ENCODE results near the gene HTR1A. TPM values are rescaled to one million over a fixed set of nuclear protein-coding genes. Genes with fewer than 3 reads are reported as not detected.

The HTR1A gene
- total RNA-seq, 4 donors from 2014 or later, result 0.38 to 1.8 (median 1.1) TPM; not detected in 1

GRCh38 chr5:63959177-63959982, 2.9 kb downstream of the HTR1A start:
- H3K36me3 ChIP-seq, result no peaks in the 10 kb centered on the region
- WGBS, 2 donors, result 3 to 4% methylated on average over 33 to 36 of the region's 44 CpGs
- no peak for DNase-seq
- intact Hi-C loops (cut with DNase I), result no loop called here
- H3K27ac ChIP-seq, result no peak overlapping the region
- no peaks in the 10 kb centered on the region for H3K9me3 ChIP-seq
- no peaks in the 10 kb centered on the region for H3K4me1 ChIP-seq
- no peaks in the 10 kb centered on the region for H3K27me3 ChIP-seq
- TF ChIP-seq CTCF (IDR thresholded peaks at IDR 0.05) (no peak), POLR2A (IDR thresholded peaks at IDR 0.05) (no peak)
- H3K4me3 ChIP-seq (replicated peaks in 1 of 3), result no peak overlapping the region

- no peak overlapping the region for H3K27ac ChIP-seq
- H3K4me3 ChIP-seq (replicated peaks in 1 of 3), result no peak overlapping the region
- no peaks in the 10 kb centered on the region for H3K36me3 ChIP-seq
- no peaks in the 10 kb centered on the region for H3K9me3 ChIP-seq
- no peak for DNase-seq
- TF ChIP-seq POLR2A (IDR thresholded peaks at IDR 0.05), result no peak
- TF ChIP-seq CTCF (IDR thresholded peaks at IDR 0.05), result no peak
- intact Hi-C loops (cut with DNase I), result no loop called here
- H3K4me1 ChIP-seq, result no peaks in the 10 kb centered on the region
- H3K27me3 ChIP-seq, result no peaks in the 10 kb centered on the region
- WGBS, 2 donors, result 5 to 17% methylated on average over 3 of the region's 3 CpGs
These were observed 3.6 kb downstream of the HTR1A start for GRCh38 chr5:63958654-63959053.

GRCh38 chr5:63957617-63958016, 4.6 kb downstream of the HTR1A start:
- no peaks in the 10 kb centered on the region for H3K36me3 ChIP-seq
- 78 to 79% methylated on average over 2 of the region's 2 CpGs for WGBS, 2 donors
- H3K27ac ChIP-seq, result no peak overlapping the region
- no peak for DNase-seq
- no peaks in the 10 kb centered on the region for H3K4me1 ChIP-seq
- no peak overlapping the region for H3K4me3 ChIP-seq (replicated peaks in 1 of 3)
- H3K9me3 ChIP-seq, result no peaks in the 10 kb centered on the region
- H3K27me3 ChIP-seq, result no peaks in the 10 kb centered on the region
- TF ChIP-seq CTCF (IDR thresholded peaks at IDR 0.05) (no peak), POLR2A (IDR thresholded peaks at IDR 0.05) (no peak)
- intact Hi-C loops (cut with DNase I), result no loop called here

- intact Hi-C loops (cut with DNase I), result no loop called here
- TF ChIP-seq POLR2A (IDR thresholded peaks at IDR 0.05) (no peak), CTCF (IDR thresholded peaks at IDR 0.05) (no peak)
- Histone ChIP-seq H3K9me3 (no peaks in the 10 kb centered on the region), H3K4me3 (replicated peaks in 1 of 3) (no peak overlapping the region), H3K27me3 (no peaks in the 10 kb centered on the region), H3K27ac (no peak overlapping the region), H3K36me3 (no peaks in the 10 kb centered on the region), H3K4me1 (no peaks in the 10 kb centered on the region)
- 92 to 93% methylated on average over 3 of the region's 3 CpGs for WGBS, 2 donors
- no peak for DNase-seq
These were observed 9.0 kb downstream of the HTR1A start for GRCh38 chr5:63953217-63953616.

GRCh38 chr5:63935103-63935502, 27.1 kb downstream of the HTR1A start:
- Histone ChIP-seq H3K27ac (no peak overlapping the region), H3K9me3 (no peaks in the 10 kb centered on the region), H3K4me1 (no peaks in the 10 kb centered on the region), H3K4me3 (replicated peaks in 1 of 3) (no peak overlapping the region), H3K36me3 (no peaks in the 10 kb centered on the region), H3K27me3 (no peaks in the 10 kb centered on the region)
- WGBS, 2 donors, result 88 to 92% methylated on average over 1 of the region's 1 CpG
- DNase-seq, result no peak
- TF ChIP-seq POLR2A (IDR thresholded peaks at IDR 0.05) (no peak), CTCF (IDR thresholded peaks at IDR 0.05) (no peak)
- intact Hi-C loops (cut with DNase I), result no loop called here

Data from thyroid gland (tissue), 4 donors.